Skeletal muscle cell (primary cell): ENCODE results near the gene HYOU1.

ENCODE experiments used
- DNase-seq: peaks from one replicate; pipeline ENCODE4 v3.0.0-alpha.2; 2010; ENCODE audit warnings: low read depth
- H3K4me3 ChIP-seq: 2 replicates; pipeline ENCODE4 v1.5.1; 2011; ENCODE audit warnings: low read depth, mild to moderate bottlenecking, control low read depth, low read length, moderate library complexity

HYOU1 gene

GRCh38 chr11:118998388-118998717 is 58.7 kb downstream of the HYOU1 start:
- H3K4me3 ChIP-seq = peak overlapping the region; percentile 82
- no peak for DNase-seq

GRCh38 chr11:118997627-118998387 is 59.2 kb downstream of the HYOU1 start, which contains the start of gene CENATAC:
Gene CENATAC, plus strand, starts transcription at chr11:118998138. Its CDS starts 60 bp downstream, at chr11:118998198.
- DNase-seq = peak; percentile 45
- H3K4me3 ChIP-seq = peak within 1 kb of the TSS; percentile 82

- peak overlapping the region; percentile 82 for H3K4me3 ChIP-seq
- no peak for DNase-seq
These were observed 59.9 kb downstream of the HYOU1 start for GRCh38 chr11:118996926-118997626.
